Stimulated activated CD4-positive, alpha-beta T cell treated with anti-CD3 and anti-CD28 coated beads, Interleukin-2, amount 100 ng/mL, for 4 hours (primary cell): Measurements from ENCODE around the gene PLK2.

Source experiments
- DNase-seq: peaks from one replicate; pipeline ENCODE4 v3.0.0-alpha.2; 2020; ENCODE audit warnings: low read depth

PLK2 gene

DNA sequence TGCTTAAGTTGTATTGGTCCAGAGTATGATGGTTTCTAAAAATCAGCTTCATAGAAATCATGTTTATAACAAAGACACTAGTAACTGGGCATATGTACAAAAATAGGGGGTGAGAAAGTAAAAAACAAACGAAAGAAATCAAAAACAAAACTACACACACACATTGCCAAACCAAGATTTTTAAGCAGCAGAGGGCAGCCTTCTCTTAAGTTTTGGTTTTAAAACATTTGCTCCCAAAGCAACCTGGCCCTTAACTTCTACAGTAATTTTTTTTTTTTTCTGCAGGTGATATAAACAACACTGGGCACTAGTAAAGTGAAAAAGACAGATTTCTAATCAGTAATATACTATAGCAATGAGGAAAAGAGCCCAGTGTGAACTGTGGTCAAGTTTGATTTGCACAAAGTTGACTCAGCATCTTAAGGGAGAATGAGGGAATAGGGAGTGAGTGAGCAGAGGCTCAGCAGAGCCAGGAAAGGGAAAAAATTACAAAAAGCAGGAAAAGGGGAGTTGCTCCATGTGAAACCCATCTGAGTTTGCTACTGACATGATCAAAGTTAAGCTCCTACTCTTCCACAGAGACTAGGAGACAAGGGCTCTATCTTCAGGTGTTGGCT is 18.0 kb upstream of the PLK2 start:
- no peak for DNase-seq

DNA sequence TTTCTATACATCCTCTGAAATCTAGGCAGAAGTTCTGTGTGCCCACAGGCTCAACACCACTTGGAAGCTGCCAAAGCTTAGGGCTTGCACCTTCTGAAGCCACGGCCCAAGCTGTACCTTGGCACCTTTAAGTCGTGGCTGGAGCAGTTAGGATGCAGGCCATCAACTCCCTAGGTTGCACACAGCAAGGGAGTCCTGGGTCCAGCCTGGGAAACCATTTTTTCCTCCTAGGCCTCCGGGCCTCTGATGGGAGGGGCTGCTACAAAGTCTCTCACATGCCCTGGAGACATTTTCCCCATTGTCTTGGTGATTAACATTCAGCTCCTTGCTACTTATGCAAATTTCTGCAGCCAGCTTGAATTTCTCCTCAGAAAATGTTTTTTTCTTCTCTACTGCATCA is 15.5 kb upstream of the PLK2 start:
- no peak for DNase-seq

DNA sequence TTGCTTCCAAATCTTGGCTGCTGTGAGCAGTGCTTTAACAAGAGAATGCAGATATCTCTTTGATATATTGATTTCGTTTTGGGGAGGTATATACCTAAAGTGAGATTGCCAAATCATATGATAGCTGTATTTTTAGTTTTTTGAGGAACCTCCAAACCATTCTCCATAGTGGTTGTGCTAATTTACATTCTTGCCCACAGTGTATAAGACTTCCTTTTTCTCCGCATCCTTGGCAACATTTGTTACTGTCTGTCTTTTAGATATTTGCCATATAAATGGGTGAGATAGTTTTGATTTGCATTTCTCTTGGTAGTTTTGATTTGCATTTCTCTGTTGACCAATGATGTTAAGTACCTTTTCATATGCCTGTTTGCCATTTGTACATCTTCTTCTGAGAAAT is 10.0 kb upstream of the PLK2 start:
- DNase-seq, result no peak

DNA sequence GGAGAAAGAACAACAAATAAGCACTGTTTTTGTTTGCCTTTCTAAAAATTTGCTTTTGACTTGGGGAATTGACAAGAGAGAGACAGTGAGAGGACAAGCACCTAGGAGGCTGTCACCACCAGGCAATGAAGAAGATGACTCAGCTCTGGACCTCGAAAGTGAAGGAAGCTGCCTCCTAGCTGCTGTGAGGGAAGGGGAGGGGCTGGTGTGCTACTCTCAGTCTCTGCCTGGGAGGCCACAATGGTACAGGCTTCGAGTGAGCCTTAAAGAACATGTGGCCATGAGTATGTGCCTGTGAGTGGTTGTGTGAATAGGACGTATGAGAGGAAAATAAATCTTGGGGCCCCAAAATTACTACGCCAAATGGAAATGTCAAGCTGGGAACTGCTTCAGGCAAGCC is 7.1 kb upstream of the PLK2 start:
- peak; percentile 2 for DNase-seq

DNA sequence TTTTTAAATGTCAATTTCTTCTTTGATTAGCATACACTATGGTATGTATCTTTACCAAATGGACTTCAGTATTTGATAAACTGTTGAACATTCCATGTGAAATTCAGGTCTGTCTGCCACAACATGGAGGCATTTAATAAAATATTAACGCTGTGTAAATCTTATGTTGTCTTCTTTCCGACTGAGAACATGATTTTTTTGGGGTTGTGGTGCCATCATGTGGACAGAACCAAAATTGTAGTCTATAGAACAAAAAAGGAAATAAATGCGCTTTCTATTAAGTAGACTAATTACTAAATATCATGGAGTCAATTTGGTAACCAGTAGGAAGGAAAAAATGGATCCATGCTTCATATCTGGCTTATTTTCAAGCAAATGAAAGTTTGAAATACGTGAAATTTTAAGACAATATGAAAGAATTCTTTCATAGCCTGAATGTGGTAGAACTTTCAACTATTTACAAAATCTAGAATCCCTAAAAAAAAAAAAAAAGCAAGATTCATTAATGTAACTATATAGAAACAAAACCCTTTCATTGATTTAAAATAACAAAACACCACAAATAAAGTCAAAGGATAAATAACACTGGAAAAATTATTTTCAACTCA is 2.8 kb upstream of the PLK2 start:
- DNase-seq, result peak; percentile 22

DNA sequence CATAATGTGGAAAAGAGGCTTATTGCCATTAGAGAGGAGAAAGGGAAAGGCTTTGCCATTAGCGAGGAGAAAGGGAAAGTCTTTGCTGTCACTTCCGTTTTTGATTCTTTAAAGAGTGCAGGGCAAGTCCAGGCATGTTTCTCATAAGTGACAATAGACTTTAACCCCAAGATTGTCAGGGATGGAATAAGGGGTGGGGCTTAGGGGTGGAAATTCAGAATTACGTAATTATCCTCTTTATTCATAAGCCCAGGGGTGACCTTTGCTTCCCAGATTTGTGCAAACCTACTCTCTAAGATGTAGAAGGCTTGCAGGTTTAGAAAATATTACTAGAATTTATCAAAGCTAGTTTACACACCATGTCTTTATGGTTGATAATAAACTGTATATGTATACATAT is 2.3 kb upstream of the PLK2 start:
- DNase-seq, result no peak

DNA sequence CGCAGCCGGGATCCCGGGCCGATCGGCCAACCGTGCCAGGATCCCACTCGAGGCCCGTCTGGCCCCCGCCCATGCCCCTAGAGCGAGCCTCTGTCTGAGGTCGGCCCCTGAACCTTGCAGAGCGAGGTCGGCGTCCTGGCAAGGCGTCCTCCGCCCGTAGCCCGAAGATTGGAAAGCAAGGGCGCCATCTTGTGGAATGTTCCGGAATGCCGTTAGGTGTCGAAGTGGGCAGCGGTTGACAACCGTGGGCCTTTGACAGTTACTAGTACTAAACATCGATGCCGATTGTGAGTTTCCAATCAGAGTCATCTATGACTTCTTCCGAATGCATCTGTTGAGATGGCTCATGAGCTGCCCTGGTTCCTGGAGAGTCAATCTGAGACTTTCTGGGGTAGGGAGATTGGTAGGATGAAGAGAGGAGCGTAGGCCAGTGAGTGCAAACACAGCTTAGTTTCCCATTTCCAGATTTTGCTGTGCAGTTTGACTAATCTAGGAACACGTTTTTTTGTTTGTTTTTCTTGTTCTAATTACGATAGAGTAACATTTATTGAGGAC is 923 bp upstream of the PLK2 start:
- peak; percentile 83 for DNase-seq

DNA sequence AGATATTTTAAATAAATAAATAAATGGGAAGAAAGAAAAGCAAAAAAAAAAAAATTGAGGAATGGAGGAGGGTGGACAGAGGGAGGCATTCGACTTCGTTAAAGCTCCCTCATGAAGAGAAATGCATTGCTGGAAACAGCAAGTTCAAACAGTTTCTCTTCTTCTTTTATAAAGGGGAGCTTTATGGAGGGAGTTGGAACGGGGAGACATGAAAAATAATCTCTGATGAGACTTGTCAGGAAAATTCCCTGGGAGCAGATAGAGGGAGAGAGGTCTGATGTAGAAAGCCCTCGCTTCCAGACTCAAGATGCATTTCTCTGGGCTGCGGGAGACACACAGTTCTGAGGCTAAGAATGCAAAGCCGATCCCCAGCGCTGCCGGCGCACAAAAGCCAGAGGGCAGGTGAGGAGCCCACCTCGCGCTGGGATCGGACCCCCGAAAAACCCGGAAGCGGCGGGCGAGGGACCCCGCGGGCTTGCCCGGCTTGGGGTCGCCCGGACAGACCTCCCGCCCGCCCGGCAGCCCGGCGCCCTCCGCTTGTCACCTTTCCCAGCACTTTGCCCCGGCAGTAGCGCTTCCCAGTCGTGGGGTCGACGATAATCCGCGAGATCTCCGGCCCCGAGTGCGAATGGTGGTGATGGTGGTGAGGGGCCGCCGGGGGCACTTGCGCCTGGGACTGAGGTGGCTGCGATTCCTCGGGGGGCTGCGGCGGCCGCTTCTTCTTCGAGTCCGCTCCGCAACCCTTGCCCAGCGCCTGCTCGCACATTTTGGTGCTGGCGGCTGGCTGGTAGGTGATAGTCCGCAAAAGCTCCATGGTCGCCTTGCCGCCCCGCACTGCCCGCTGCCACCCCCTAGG is 512 bp downstream of the PLK2 start:
- peak; percentile 2 for DNase-seq

DNA sequence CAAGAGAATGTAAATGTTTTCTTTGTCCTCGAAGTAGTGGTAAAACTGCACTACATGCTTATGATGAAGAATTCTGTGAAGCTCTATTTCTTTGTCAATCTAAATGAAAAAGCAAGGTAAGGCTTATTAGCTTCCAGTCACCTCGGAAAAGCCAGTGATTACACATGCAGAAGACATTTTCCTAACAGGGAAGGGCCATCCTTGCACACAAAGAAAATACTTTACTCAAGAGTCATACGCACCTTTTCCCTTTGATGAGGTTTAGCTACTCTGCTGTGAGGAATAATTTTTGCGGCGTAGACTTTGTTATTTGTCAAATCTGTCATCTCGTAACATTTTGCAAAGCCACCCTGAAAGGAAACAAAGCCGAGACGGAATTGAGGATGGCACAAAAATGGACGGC is 1.1 kb downstream of the PLK2 start:
- DNase-seq, result no peak

DNA sequence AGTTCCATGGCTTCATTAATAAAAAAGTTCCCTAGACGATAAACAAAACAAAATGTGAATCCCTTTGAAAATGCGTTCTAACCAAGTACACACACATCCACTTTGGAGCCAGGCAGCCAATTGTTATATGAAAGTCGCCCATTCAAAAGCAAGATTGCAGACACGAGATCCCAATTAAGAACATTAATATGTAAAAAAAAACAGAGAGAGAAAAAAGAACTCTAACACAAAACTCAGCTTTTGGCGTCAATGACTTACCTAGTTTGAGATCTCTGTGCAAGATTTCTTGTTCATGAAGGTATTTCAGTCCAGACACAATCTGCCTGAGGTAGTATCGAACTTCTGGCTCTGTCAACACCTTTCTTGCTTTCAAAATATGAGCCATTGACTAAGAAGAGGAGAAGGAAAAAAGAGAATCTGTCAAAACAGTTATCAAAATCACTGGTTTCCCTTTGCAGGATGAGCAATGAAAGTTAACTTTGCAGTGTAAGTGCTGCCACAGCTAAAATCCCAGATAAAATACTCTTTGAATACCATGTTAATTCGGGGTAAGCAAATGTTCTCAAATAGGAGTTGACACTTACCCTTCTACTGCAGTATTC is 1.6 kb downstream of the PLK2 start:
- DNase-seq, result no peak

DNA sequence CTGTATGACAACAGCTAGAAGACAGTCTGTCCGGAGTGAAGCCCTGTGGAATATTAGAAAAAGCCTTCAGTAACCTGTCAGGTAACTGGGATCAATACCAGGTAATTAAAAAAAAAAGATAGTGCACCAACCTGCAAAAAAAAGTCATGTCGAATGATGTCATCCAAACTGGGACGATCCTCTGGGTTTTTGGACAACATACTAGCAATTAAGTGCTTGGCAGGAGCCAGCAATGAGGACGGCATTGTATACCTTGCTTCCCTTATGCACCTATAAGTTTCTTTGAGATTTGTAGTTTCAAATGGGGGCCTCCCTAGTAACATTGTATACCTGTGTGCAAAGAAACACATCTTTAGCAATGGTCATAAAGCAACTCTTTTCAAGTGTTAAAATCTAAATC is 2.8 kb downstream of the PLK2 start:
- DNase-seq, result no peak

DNA sequence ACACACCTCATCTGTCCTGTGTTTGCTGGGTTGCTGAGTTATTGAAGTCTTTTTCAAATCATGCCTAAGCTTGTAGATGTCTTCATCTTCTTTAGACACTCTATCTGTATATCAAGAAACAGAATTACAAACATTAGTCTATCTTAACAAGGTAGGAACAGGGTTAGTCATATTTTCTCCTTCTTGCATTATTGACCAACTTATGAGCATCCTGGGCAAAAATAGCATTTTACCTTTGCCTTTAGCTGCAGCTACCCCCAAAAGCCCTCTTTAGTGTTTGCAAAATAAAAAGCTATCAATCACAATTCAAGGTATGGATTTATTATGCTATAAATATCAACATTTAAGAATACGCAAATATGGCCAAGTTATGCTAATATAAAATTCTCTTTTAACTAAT is 3.4 kb downstream of the PLK2 start:
- no peak for DNase-seq

DNA sequence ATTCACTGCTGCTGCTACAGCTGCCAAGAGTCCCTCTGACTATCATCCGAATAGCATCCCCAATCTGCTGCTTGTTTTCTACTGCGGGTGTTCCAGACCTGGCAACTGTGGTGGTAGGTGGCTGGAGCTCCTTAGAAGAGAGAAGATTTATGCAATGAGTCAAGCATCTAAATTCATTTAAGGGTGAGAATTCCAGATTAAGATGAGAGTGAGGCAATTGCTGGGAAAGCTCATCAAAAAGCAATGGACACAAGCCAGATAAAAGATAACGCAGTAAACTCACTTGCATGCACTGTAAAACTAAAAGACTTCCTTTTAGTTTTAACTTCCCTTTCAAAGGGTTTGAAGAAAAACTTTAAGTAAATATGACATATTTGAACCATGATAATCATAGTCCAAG is 3.9 kb downstream of the PLK2 start:
- DNase-seq, result no peak

DNA sequence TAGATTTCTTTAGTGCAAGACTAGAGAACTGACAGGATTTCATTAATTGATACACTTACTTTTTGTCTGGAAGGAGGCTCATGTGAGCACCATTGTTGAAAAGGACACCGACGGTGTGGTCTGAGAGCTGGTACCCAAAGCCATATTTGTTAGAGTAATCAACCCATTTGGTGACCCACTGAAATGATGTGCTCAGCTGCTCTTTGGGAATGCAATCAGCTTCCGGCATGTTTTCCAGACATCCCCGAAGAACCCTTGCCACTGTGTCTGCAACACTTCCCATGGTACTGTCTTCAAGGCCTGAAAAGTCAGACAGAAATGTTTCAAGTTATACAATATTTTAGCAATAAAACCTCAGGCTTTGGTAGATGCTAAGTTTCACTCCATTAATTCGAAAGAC is 4.4 kb downstream of the PLK2 start:
- no peak for DNase-seq

DNA sequence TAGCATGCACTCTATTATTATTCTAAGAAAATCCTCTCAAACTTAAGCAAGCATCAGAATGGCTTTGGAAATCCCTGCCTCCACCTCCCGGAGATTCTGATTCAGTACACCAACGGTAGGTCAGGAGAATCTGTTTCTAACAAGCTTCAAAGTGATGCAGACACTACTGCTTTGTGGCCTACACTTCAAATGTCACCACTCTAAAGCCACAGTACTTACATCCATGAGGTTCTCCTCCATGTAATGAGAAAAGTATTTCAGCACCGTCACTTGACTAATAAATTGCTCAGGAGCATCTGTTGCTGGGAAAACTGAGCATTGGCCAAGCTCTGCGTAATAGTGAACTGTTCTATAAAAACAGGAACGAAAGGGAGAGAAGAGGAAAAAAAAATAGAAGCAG is 4.8 kb downstream of the PLK2 start:
- DNase-seq, result no peak

DNA sequence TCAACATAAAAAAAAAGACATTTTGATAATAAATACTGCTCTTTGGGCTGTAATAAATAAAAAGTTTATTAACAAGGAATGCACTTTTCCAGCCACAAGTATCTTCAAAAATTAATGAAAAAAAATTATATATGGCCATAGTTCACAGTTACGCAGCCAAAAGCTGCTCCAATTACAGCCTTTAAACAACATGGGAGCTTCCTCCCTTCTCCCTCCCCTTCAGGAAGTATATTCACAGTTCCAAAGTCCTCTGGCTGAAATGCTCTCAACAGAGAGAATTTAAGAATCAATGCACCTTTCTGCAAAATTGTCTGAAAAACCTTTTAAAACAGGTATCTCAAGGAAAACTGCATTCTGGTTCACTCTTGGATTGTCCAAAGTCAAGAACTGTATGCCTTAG is 5.9 kb downstream of the PLK2 start:
- DNase-seq, result no peak

DNA sequence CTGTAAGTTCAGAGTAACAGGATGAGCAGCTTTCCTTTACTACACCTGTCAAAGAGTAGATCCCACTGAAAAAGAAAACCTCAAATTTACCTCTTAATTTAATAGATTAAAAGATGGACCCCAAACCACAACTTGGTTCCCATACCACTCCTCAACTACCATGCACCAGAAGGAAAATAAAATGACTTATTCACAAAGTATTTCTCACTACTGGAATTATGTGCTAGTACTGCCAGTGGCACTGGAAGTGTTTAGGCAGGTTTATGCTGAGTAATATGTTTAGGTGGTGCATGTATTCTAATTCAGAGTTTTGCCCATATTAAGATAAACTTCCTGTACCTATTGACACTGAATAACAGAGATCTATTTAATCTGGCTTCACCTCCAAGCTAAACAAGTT is 6.6 kb downstream of the PLK2 start:
- no peak for DNase-seq

DNA sequence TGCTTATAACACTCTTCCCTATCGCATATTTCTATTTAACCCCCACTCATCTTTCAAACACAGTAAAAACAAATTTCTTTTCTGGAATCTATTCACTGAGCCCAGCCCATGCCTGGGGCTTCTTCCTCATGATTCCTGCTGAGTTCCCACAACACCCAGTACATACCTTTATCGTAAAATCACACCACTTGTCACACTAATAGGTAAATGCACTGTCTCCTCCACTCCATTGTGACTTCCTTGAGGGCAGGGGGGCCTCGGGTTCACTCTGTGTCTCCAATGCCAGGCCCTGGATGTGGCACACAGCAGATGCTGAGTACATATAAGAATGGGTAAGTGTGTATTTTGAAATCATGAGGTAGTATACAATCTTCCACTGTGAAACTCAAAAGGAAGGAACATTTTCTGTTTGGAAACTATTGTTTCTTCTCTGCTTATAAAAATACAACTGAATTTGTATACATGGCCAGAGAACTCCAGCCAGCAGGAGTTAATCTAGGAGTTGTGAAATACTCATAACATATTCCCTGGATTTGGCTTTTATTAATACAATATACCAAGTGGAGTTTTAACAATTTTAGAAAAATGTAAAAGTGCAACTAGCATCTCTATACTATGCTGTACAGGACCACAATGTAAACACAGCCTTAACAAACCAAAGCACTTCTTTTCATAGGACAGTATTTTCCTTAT is 7.2 kb downstream of the PLK2 start:
- no peak for DNase-seq

DNA sequence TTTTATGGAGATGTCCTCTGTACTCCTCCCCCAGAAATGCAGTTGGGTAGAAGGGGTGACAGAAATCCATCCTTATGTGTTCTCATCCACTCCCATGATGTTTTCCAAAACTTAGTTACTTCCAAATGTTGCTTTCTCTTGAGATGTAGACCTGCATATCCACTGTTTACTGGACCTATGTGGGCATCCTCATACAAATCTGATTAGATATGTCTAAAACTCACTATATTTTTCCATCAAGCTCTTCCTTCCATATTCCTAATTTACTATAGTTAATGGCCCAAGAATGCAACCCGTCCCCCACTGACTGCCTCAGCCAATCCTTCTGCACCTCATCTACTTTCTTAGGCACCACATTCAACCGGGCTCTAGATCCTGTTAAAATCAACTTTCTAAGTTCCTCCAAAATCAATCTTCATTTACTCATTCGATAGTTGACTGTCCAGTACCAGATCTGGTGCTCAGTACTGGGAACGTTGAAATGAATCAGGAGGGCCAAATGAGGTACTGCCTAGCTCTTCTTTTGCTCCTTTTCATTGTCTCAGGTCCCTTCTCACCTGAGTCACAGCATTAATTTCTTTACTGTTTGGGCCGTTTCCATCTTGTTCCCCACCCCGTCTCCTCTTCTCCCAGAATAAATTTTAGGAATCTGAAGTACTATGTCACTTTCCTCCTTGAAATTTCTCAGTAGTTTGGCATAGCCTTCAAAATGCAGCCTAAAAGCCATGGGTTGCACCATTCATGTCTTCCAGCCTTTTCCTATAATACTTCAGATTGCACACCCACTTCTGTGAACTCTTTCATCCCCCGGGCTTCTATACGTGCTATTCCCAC is 7.9 kb downstream of the PLK2 start:
- DNase-seq, result no peak

DNA sequence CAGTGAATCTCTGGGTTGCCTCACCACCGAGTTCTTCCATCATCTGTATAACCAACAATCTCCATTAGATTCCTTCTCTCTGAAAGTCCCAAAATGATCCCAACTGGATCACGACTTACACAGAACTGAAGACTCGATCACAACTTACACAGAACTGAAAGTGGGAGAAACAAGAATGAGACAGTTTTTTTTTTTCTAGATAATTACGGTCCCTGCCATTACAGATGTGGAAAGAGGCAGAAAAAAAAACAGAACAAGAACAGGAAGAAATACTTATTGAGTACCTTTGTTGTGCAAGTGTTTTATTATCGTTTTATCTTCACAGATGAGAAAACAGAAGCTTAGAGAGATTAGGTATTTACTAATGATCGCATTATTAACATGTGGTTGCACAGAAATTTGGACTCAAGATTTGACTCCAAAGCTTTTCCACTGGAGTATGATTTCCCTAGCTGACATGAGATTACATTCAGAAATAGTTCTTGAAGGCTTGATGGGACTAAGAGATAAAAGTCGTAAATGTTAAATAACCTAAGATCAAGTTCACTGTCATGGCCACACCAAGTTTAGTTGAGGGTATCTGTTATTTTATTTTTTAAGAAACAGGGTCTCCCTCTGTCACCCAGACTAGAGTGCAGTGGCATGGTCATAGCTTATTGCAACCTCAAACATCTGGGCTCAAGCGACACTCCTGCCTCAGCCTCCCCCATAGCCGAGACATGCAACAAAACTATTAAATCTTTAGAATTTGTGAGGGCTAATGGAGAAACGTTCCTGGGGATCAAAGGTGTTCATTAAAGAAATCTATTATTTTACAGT is 8.9 kb downstream of the PLK2 start:
- no peak for DNase-seq
